GM12891 (cell line): ENCODE measurements around the gene SKP2.
"Not testable (repeated sequence)": the region's sequence is repeated elsewhere in the genome, so short reads cannot be mapped to it uniquely, and the experiment has no call there.

Experiments used
- DNase-seq: peaks from one replicate; pipeline ENCODE4 v3.0.0; 2011; ENCODE audit warnings: low spot score; ENCODE audit not compliant: insufficient read length
- FAIRE-seq: peaks from 2 replicates; lab custom pipeline; 2011; peaks lifted over from hg19 to GRCh38; lab: Jason Lieb, UNC
- PAX5 ChIP-seq: IDR thresholded peaks from 2 replicates; pipeline ENCODE4 v1.6.1; 2011; ENCODE audit warnings: low read length, moderate library complexity, mild to moderate bottlenecking; ENCODE audit not compliant: insufficient read depth, severe bottlenecking
- POLR2A ChIP-seq: IDR thresholded peaks from 2 replicates; pipeline ENCODE4 v1.6.1; 2011; ENCODE audit warnings: low read depth, low read length, control low read depth
- POLR2AphosphoS5 ChIP-seq: IDR thresholded peaks from 2 replicates; pipeline ENCODE4 v1.6.1; 2011; ENCODE audit warnings: low read depth, low read length, control low read depth
- POU2F2 ChIP-seq: IDR thresholded peaks from 2 replicates; pipeline ENCODE4 v1.6.1; 2011; ENCODE audit warnings: low read depth, mild to moderate bottlenecking, control low read depth, low read length, moderate library complexity
- SPI1 ChIP-seq: IDR thresholded peaks from 2 replicates; pipeline ENCODE4 v1.6.1; 2011; ENCODE audit warnings: low read depth, low read length, control low read depth
- TAF1 ChIP-seq: IDR thresholded peaks from 2 replicates; pipeline ENCODE4 v1.6.1; 2011; ENCODE audit warnings: low read depth, low read length, control low read depth

The SKP2 gene

GRCh38 chr5:36193746-36194145 is 41.8 kb downstream of the SKP2 start:
- TF ChIP-seq POLR2AphosphoS5 (no peak), POU2F2 (no peak), PAX5 (no peak), SPI1 (no peak), TAF1 (no peak), POLR2A (no peak)
- FAIRE-seq (no peak), DNase-seq (no peak)

GRCh38 chr5:36198281-36198680 is 46.4 kb downstream of the SKP2 start:
- DNase-seq (no peak), FAIRE-seq (no peak)
- TF ChIP-seq POLR2AphosphoS5, result no peak
- no peak for TF ChIP-seq POLR2A
- TF ChIP-seq PAX5, result no peak
- TF ChIP-seq TAF1, result no peak
- TF ChIP-seq POU2F2, result no peak
- no peak for TF ChIP-seq SPI1

- FAIRE-seq, DNase-seq: not testable (repeated sequence)
These were observed 46.9 kb downstream of the SKP2 start for GRCh38 chr5:36198783-36199182.

GRCh38 chr5:36199620-36200019 is 47.7 kb downstream of the SKP2 start:
- FAIRE-seq (no peak), DNase-seq (no peak)
- TF ChIP-seq SPI1 (no peak), PAX5 (no peak), POLR2AphosphoS5 (no peak), POU2F2 (no peak), POLR2A (no peak), TAF1 (no peak)

- FAIRE-seq, result no peak
- TF ChIP-seq PAX5 (no peak), TAF1 (no peak), POLR2AphosphoS5 (no peak), POU2F2 (no peak), SPI1 (no peak), POLR2A (no peak)
- no peak for DNase-seq
These were observed 48.6 kb downstream of the SKP2 start for GRCh38 chr5:36200513-36200912.

- no peak for DNase-seq
- TF ChIP-seq PAX5 (no peak), SPI1 (no peak), POU2F2 (no peak), TAF1 (no peak), POLR2AphosphoS5 (no peak), POLR2A (no peak)
- no peak for FAIRE-seq
These were observed 50.6 kb downstream of the SKP2 start for GRCh38 chr5:36202521-36202961.

- DNase-seq (no peak), FAIRE-seq (peak; percentile 35)
- TF ChIP-seq PAX5 (no peak), POLR2AphosphoS5 (no peak), SPI1 (no peak), POU2F2 (no peak), TAF1 (no peak), POLR2A (no peak)
These were observed 53.4 kb downstream of the SKP2 start for GRCh38 chr5:36205329-36205728.

- TF ChIP-seq TAF1, result no peak
- no peak for TF ChIP-seq SPI1
- no peak for TF ChIP-seq POLR2A
- no peak for TF ChIP-seq POU2F2
- no peak for TF ChIP-seq POLR2AphosphoS5
- TF ChIP-seq PAX5, result no peak
- no peak for FAIRE-seq
- DNase-seq, result no peak
These were observed 55.0 kb downstream of the SKP2 start for GRCh38 chr5:36206913-36207312.

- no peak for TF ChIP-seq TAF1
- TF ChIP-seq PAX5, result no peak
- no peak for TF ChIP-seq SPI1
- no peak for TF ChIP-seq POLR2AphosphoS5
- no peak for TF ChIP-seq POLR2A
- no peak for TF ChIP-seq POU2F2
- DNase-seq (no peak), FAIRE-seq (no peak)
These were observed 56.9 kb downstream of the SKP2 start for GRCh38 chr5:36208786-36209185.

- DNase-seq, result no peak
- TF ChIP-seq TAF1 (no peak), PAX5 (no peak)
- no peak for FAIRE-seq
These were observed 57.8 kb downstream of the SKP2 start for GRCh38 chr5:36209664-36210063.

GRCh38 chr5:36214436-36214835 is 62.5 kb downstream of the SKP2 start:
- DNase-seq, result no peak
- no peak for FAIRE-seq
- TF ChIP-seq POLR2A (no peak), TAF1 (no peak), PAX5 (no peak), POLR2AphosphoS5 (no peak), SPI1 (no peak), POU2F2 (no peak)
